AG04449 (cell line): ENCODE measurements around the gene KRTAP4-16.
"Not testable (repeated sequence)": the region's sequence is repeated elsewhere in the genome, so short reads cannot be mapped to it uniquely, and the experiment has no call there.

ENCODE experiments used
- CTCF ChIA-PET: fragments of 350-600 bp; formaldehyde crosslinking; extraction: SDS; loops from one replicate; lab custom pipeline; 2021; ENCODE audit warnings: antibody characterized with exemption; lab: Yijun Ruan, JAX
- POLR2A ChIA-PET: fragments of 400-600, 350-600 bp; formaldehyde crosslinking; extraction: SDS; loops from one replicate; lab custom pipeline; 2020; ENCODE audit warnings: antibody characterized with exemption, inconsistent platforms; lab: Yijun Ruan, JAX
- DNase-seq: peaks from one replicate; pipeline ENCODE4 v3.0.0-alpha.2; 2010; ENCODE audit warnings: low read depth, low spot score
- H3K4me3 ChIP-seq: 2 replicates; pipeline ENCODE4 v1.5.1; 2011; ENCODE audit warnings: low read depth, mild to moderate bottlenecking, control low read depth, low read length
- TF ChIP-seq, protein P1 (sequence below): IDR thresholded peaks from one replicate; pipeline ENCODE4 v1.5.1; 2011; ENCODE audit warnings: mild to moderate bottlenecking, moderate library complexity, low read length, control low read depth, inconsistent platforms; ENCODE audit not compliant: insufficient read depth; ENCODE audit errors: missing control alignments

KRTAP4-16 gene

DNA sequence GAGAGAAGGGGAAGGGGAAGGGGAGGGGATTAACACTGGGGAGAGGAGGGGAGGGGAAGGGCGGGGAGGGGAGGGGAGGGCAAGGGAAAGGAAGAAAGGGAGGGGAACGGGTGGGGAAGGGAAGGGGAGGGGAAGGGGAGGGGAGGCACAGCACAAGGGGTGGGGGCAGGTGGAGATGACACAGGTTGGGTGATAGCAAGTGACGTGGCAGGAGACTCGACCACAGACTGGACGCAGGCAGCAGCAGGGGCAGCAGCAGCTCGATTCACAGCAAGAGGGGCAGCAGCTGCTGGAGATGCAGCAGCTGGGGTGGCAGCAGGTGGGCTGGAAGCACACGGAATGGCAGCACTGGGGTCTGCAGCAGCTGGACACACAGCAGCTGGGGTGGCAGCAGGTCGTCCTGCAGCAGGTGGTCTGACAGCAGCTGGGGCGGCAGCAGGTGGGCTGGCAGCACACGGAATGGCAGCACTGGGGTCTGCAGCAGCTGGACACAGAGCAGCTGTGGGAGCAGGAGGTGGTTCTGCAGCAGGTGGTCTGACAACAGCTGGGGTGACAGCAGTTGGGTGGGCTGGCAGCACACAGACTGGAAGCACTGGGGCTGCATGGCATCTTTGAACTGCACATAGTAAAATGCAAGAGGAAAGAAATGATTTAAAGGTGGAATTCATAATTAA is at the start of gene KRTAP4-16:
Gene KRTAP4-16, minus strand, starts transcription at position 624 of the 674 bp plus-strand sequence. Its CDS starts 0 bp downstream, at position 624.
- ChIA-PET POLR2A (no interaction called here), CTCF (no interaction called here)
- TF ChIP-seq, protein P1, sequence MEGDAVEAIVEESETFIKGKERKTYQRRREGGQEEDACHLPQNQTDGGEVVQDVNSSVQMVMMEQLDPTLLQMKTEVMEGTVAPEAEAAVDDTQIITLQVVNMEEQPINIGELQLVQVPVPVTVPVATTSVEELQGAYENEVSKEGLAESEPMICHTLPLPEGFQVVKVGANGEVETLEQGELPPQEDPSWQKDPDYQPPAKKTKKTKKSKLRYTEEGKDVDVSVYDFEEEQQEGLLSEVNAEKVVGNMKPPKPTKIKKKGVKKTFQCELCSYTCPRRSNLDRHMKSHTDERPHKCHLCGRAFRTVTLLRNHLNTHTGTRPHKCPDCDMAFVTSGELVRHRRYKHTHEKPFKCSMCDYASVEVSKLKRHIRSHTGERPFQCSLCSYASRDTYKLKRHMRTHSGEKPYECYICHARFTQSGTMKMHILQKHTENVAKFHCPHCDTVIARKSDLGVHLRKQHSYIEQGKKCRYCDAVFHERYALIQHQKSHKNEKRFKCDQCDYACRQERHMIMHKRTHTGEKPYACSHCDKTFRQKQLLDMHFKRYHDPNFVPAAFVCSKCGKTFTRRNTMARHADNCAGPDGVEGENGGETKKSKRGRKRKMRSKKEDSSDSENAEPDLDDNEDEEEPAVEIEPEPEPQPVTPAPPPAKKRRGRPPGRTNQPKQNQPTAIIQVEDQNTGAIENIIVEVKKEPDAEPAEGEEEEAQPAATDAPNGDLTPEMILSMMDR: no peak
- no peak for DNase-seq
- peak within 1 kb of the TSS; percentile 33 for H3K4me3 ChIP-seq

- POLR2A ChIA-PET: no interaction called here
- DNase-seq: no peak
- CTCF ChIA-PET: no interaction called here
- TF ChIP-seq, protein P1: no peak
- H3K4me3 ChIP-seq: no peak overlapping the region
Measured at GRCh38 chr17:41151525-41151924, 49.5 kb upstream of the KRTAP4-16 start.

DNA sequence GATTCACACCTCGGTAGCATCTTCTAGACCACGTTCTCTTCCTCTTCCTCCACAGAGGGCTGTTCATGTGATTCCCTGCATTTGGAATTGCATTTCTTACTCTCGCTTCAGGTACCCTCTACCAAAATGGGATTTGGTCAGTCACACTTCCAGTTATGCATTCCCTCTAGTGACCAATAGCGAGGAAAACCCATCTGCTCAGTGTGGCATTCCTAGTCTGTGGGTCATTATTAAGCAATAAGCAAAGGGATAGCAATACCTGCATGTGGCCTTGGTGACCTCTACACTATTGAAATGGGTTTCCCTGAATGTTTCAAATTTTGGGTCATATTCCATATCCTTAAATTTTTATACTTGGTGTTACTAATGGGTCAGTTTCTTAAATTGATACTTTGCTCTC is 48.0 kb upstream of the KRTAP4-16 start:
- DNase-seq: no peak
- H3K4me3 ChIP-seq: no peak overlapping the region
- POLR2A ChIA-PET: no interaction called here
- TF ChIP-seq, protein P1: no peak
- CTCF ChIA-PET: interaction anchor here (1.1 kb wide), 2 partner anchors 8 to 10 kb away, joined by 3 read pairs; no protein-coding TSS in a partner anchor

GRCh38 chr17:41149652-41149985 is 47.6 kb upstream of the KRTAP4-16 start, which contains the start of gene KRTAP4-5:
KRTAP4-5 (minus strand) TSS chr17:41149825; CDS start chr17:41149767, 58 bp downstream.
- TF ChIP-seq, protein P1: no peak
- ChIA-PET CTCF (no interaction called here), POLR2A (no interaction called here)
- no peak within 1 kb of the TSS for H3K4me3 ChIP-seq
- DNase-seq: no peak

DNA sequence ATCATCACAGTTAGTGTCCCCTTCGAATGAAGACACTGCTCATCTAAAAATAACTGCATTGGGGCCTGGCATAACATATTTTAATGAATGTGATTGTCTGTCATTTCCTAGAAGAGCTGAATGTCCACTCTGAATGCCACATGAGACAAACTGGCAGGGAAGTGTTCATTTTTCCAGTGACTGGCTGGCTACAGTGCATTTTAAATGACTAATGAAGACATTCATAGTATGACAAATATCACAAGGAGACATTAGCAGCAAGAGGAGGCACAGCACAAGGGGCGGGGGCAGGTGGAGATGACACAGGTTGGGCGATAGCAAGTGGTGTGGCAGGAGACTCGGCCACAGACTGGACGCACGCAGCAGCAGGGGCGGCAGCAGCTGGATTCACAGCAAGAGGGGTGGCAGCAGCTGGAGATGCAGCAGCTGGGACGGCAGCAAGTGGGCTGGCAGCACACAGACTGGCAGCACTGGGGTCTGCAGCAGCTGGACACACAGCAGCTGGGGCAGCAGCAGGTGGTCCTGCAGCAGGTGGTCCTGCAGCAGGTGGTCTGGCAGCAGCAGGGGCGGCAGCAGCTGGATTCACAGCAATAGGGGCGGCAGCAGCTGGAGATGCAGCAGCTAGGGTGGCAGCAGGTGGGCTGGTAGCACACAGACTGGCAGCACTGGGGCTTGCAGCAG is 47.1 kb upstream of the KRTAP4-16 start:
- CTCF ChIA-PET: interaction anchor here (1.0 kb wide), 1 partner anchor 239 kb away, joined by 3 read pairs; no protein-coding TSS in a partner anchor

DNA sequence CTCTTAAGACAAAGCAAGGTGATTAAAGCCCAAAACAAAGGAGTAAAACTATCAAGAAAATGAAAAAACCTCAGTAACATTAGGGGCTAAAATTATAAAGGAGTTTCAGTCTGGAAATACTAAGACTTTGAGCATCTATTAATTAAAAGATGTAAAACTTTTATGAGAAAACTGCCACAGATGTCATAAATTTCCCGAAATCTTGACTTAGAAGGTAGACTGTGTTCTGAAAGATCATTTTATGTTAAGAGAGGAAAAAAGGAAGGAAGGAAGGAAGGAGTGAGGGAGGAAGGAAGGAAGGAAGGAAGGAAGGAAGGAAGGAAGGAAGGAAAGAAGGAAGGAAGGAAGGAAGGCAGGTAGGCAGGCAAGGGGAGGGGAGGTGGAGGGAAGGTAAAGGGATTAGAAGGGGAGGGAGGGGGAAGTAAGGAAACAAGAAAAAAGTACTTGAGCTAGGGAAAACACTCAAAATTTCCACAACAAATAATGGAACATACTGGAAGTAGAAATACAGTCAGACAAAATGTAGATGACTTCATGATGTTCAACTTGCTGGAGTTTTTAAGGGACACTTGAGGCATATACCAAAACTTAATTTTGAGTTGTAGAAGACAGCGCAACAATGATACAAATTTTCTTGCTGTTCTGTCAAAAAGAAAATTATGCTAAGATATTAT is 45.7 kb upstream of the KRTAP4-16 start:
- POLR2A ChIA-PET: no interaction called here
- TF ChIP-seq, protein P1: no peak
- CTCF ChIA-PET: interaction anchor here (1.5 kb wide), 1 partner anchor 12 kb away, joined by 4 read pairs; no protein-coding TSS in a partner anchor
- DNase-seq: no peak
- H3K4me3 ChIP-seq: no peak overlapping the region

More for the DNA sequence above, 47.1 kb upstream of the KRTAP4-16 start:
- H3K4me3 ChIP-seq, DNase-seq, POLR2A ChIA-PET: not testable (repeated sequence)
